ENCODE data around the gene CTNNBIP1.

Gene CTNNBIP1

GRCh38 chr1:9942399-9942938 is 32.4 kb upstream of the CTNNBIP1 start:
- Histone ChIP-seq H3K4me3 (ENCODE audit: insufficient read depth in 1 of 2, low read depth in 1 of 2, low read length in 2 of 2) (peak overlapping the region; percentile 67 to 99), H2BK5ac (ENCODE audit: low read depth, low read length, poor library complexity, severe bottlenecking) (no peak overlapping the region), H3K27me3 (ENCODE audit: control insufficient read depth in 1 of 2, insufficient read depth in 1 of 2, low read length in 2 of 2) (no peaks in the 10 kb centered on the region), H3K36me3 (ENCODE audit: control insufficient read depth in 1 of 2, insufficient read depth in 2 of 2, low read depth in 1 of 2, low read length in 2 of 2) (peaks cover 4 to 22% of the 10 kb centered on the region in 2 experiments), H3K9ac (ENCODE audit: low read length) (peak overlapping the region; percentile 99), H4K8ac (ENCODE audit: low read length) (peak overlapping the region; percentile 47), H3K23ac (ENCODE audit: low read length in 2 of 2) (no peak overlapping the region), H3K4me2 (ENCODE audit: low read length, poor library complexity, severe bottlenecking) (peak overlapping the region; percentile 96), H2AK5ac (ENCODE audit: low read length, severe bottlenecking) (no peak overlapping the region), H2AFZ (ENCODE audit: low read depth, low read length) (peak overlapping the region; percentile 72), H3K4me1 (ENCODE audit: control insufficient read depth, insufficient read depth, low read depth, low read length) (peaks cover 6% of the 10 kb centered on the region), H3K14ac (ENCODE audit: low read length in 2 of 2) (no peak overlapping the region), H3K27ac (ENCODE audit: low read length, poor library complexity, severe bottlenecking) (peak overlapping the region; percentile 88), H3K9me3 (ENCODE audit: control insufficient read depth, low read length) (no peaks in the 10 kb centered on the region), H3K4ac (ENCODE audit: low read depth in 1 of 2, low read length in 2 of 2) (peak overlapping the region in 1 of 2 experiments; percentile 8), H2BK15ac (ENCODE audit: low read depth, poor library complexity, severe bottlenecking) (no peak overlapping the region), H4K91ac (ENCODE audit: low read length) (no peak overlapping the region), H2BK120ac (ENCODE audit: low read depth, low read length) (peak overlapping the region; percentile 85), H2BK12ac (ENCODE audit: low read length in 2 of 2) (no peak overlapping the region), H3K79me1 (replicated peaks; ENCODE audit: low read length, poor library complexity, severe bottlenecking) (peaks cover 12% of the 10 kb centered on the region), H3K18ac (ENCODE audit: low read depth in 1 of 2, low read length in 2 of 2) (peak overlapping the region; percentile 28 to 88)
- 2% methylated on average over 9 of the region's 14 CpGs for WGBS
- DNase-seq, result peak; percentile 80

GRCh38 chr1:9929431-9930385 is 19.6 kb upstream of the CTNNBIP1 start:
- Histone ChIP-seq H2AFZ (ENCODE audit: low read depth, low read length) (no peak overlapping the region), H3K18ac (ENCODE audit: low read depth in 1 of 2, low read length in 2 of 2) (peak overlapping the region in 1 of 2 experiments; percentile 43), H3K4me2 (ENCODE audit: low read length, poor library complexity, severe bottlenecking) (peak overlapping the region; percentile 53), H2BK12ac (ENCODE audit: low read length in 2 of 2) (no peak overlapping the region), H4K8ac (ENCODE audit: low read length) (peak overlapping the region; percentile 28), H3K9ac (ENCODE audit: low read length) (no peak overlapping the region), H3K27ac (ENCODE audit: low read length, poor library complexity, severe bottlenecking) (no peak overlapping the region), H3K4me1 (ENCODE audit: control insufficient read depth, insufficient read depth, low read depth, low read length) (peaks cover 5% of the 10 kb centered on the region), H3K27me3 (ENCODE audit: control insufficient read depth in 1 of 2, insufficient read depth in 1 of 2, low read length in 2 of 2) (no peaks in the 10 kb centered on the region), H3K14ac (ENCODE audit: low read length in 2 of 2) (no peak overlapping the region), H3K79me1 (replicated peaks; ENCODE audit: low read length, poor library complexity, severe bottlenecking) (peaks cover 7% of the 10 kb centered on the region), H2AK5ac (ENCODE audit: low read length, severe bottlenecking) (no peak overlapping the region), H2BK120ac (ENCODE audit: low read depth, low read length) (no peak overlapping the region), H2BK5ac (ENCODE audit: low read depth, low read length, poor library complexity, severe bottlenecking) (no peak overlapping the region), H2BK15ac (ENCODE audit: low read depth, poor library complexity, severe bottlenecking) (no peak overlapping the region), H3K4ac (ENCODE audit: low read depth in 1 of 2, low read length in 2 of 2) (no peak overlapping the region), H3K9me3 (ENCODE audit: control insufficient read depth, low read length) (no peaks in the 10 kb centered on the region), H3K23ac (ENCODE audit: low read length in 2 of 2) (no peak overlapping the region), H3K4me3 (ENCODE audit: insufficient read depth in 1 of 2, low read depth in 1 of 2, low read length in 2 of 2) (no peak overlapping the region), H3K36me3 (ENCODE audit: control insufficient read depth in 1 of 2, insufficient read depth in 2 of 2, low read depth in 1 of 2, low read length in 2 of 2) (peaks cover 10 to 47% of the 10 kb centered on the region in 2 experiments), H4K91ac (ENCODE audit: low read length) (no peak overlapping the region)
- DNase-seq, result peak; percentile 19
- 63% methylated on average over 14 of the region's 15 CpGs for WGBS

- H2BK12ac ChIP-seq (ENCODE audit: low read length in 2 of 2), result no peak overlapping the region
- no peak overlapping the region for H2BK5ac ChIP-seq (ENCODE audit: low read depth, low read length, poor library complexity, severe bottlenecking)
- H2AK5ac ChIP-seq (ENCODE audit: low read length, severe bottlenecking), result no peak overlapping the region
- H4K8ac ChIP-seq (ENCODE audit: low read length), result no peak overlapping the region
- H3K27me3 ChIP-seq (ENCODE audit: control insufficient read depth in 1 of 2, insufficient read depth in 1 of 2, low read length in 2 of 2), result no peaks in the 10 kb centered on the region
- H3K18ac ChIP-seq (ENCODE audit: low read depth in 1 of 2, low read length in 2 of 2), result no peak overlapping the region
- H3K9ac ChIP-seq (ENCODE audit: low read length), result no peak overlapping the region
- H2AFZ ChIP-seq (ENCODE audit: low read depth, low read length), result no peak overlapping the region
- peaks cover 5% of the 10 kb centered on the region for H3K4me1 ChIP-seq (ENCODE audit: control insufficient read depth, insufficient read depth, low read depth, low read length)
- 88% methylated on average over 4 of the region's 5 CpGs for WGBS
- peaks cover 6% of the 10 kb centered on the region for H3K79me1 ChIP-seq (replicated peaks; ENCODE audit: low read length, poor library complexity, severe bottlenecking)
- H3K4ac ChIP-seq (ENCODE audit: low read depth in 1 of 2, low read length in 2 of 2), result no peak overlapping the region
- H3K4me2 ChIP-seq (ENCODE audit: low read length, poor library complexity, severe bottlenecking), result no peak overlapping the region
- H2BK15ac ChIP-seq (ENCODE audit: low read depth, poor library complexity, severe bottlenecking), result no peak overlapping the region
- H3K14ac ChIP-seq (ENCODE audit: low read length in 2 of 2), result no peak overlapping the region
- H3K23ac ChIP-seq (ENCODE audit: low read length in 2 of 2), result no peak overlapping the region
- no peak for DNase-seq
- H3K4me3 ChIP-seq (ENCODE audit: insufficient read depth in 1 of 2, low read depth in 1 of 2, low read length in 2 of 2), result no peak overlapping the region
- peaks cover 7 to 28% of the 10 kb centered on the region in 2 experiments for H3K36me3 ChIP-seq (ENCODE audit: control insufficient read depth in 1 of 2, insufficient read depth in 2 of 2, low read depth in 1 of 2, low read length in 2 of 2)
- H3K9me3 ChIP-seq (ENCODE audit: control insufficient read depth, low read length), result no peaks in the 10 kb centered on the region
- H2BK120ac ChIP-seq (ENCODE audit: low read depth, low read length), result no peak overlapping the region
- H4K91ac ChIP-seq (ENCODE audit: low read length), result no peak overlapping the region
- no peak overlapping the region for H3K27ac ChIP-seq (ENCODE audit: low read length, poor library complexity, severe bottlenecking)
These were observed 17.2 kb upstream of the CTNNBIP1 start for GRCh38 chr1:9927259-9927658.

GRCh38 chr1:9922342-9922741 is 12.3 kb upstream of the CTNNBIP1 start:
- 61% methylated on average over 5 of the region's 5 CpGs for WGBS
- DNase-seq, result peak; percentile 28
- no peak overlapping the region for H2BK15ac ChIP-seq (ENCODE audit: low read depth, poor library complexity, severe bottlenecking)
- H3K4me2 ChIP-seq (ENCODE audit: low read length, poor library complexity, severe bottlenecking), result no peak overlapping the region
- H3K14ac ChIP-seq (ENCODE audit: low read length in 2 of 2), result no peak overlapping the region
- no peak overlapping the region for H2BK120ac ChIP-seq (ENCODE audit: low read depth, low read length)
- H3K9ac ChIP-seq (ENCODE audit: low read length), result no peak overlapping the region
- no peak overlapping the region for H3K18ac ChIP-seq (ENCODE audit: low read depth in 1 of 2, low read length in 2 of 2)
- H3K9me3 ChIP-seq (ENCODE audit: control insufficient read depth, low read length), result no peaks in the 10 kb centered on the region
- no peak overlapping the region for H3K4ac ChIP-seq (ENCODE audit: low read depth in 1 of 2, low read length in 2 of 2)
- H3K23ac ChIP-seq (ENCODE audit: low read length in 2 of 2), result no peak overlapping the region
- H2AFZ ChIP-seq (ENCODE audit: low read depth, low read length), result no peak overlapping the region
- H3K4me3 ChIP-seq (ENCODE audit: insufficient read depth in 1 of 2, low read depth in 1 of 2, low read length in 2 of 2), result no peak overlapping the region
- no peak overlapping the region for H4K8ac ChIP-seq (ENCODE audit: low read length)
- no peak overlapping the region for H2BK5ac ChIP-seq (ENCODE audit: low read depth, low read length, poor library complexity, severe bottlenecking)
- H3K27me3 ChIP-seq (ENCODE audit: control insufficient read depth in 1 of 2, insufficient read depth in 1 of 2, low read length in 2 of 2), result peaks cover 0 to 3% of the 10 kb centered on the region in 2 experiments
- H2AK5ac ChIP-seq (ENCODE audit: low read length, severe bottlenecking), result no peak overlapping the region
- H3K4me1 ChIP-seq (ENCODE audit: control insufficient read depth, insufficient read depth, low read depth, low read length), result peaks cover 2% of the 10 kb centered on the region
- no peak overlapping the region for H4K91ac ChIP-seq (ENCODE audit: low read length)
- no peak overlapping the region for H3K27ac ChIP-seq (ENCODE audit: low read length, poor library complexity, severe bottlenecking)
- no peak overlapping the region for H2BK12ac ChIP-seq (ENCODE audit: low read length in 2 of 2)
- H3K36me3 ChIP-seq (ENCODE audit: control insufficient read depth in 1 of 2, insufficient read depth in 2 of 2, low read depth in 1 of 2, low read length in 2 of 2), result no peaks in the 10 kb centered on the region
- H3K79me1 ChIP-seq (replicated peaks; ENCODE audit: low read length, poor library complexity, severe bottlenecking), result no peaks in the 10 kb centered on the region
